HG02885 (cell line): ENCODE data around the gene GGA1.
A peak's percentile ranks its signal among the peaks of the same experiment; 100 is the strongest.
"Not testable (repeated sequence)": the region's sequence is repeated elsewhere in the genome, so short reads cannot be mapped to it uniquely, and the experiment has no call there.

Source experiments
- ATAC-seq: cut with Tn5 transposase; IDR thresholded peaks from one replicate; pipeline ENCODE4 v1.9.1; 2021; ENCODE audit warnings: mild to moderate bottlenecking; ENCODE audit not compliant: unreplicated experiment, poor library complexity

Gene GGA1

GRCh38 chr22:37570661-37570976, 38.0 kb upstream of the GGA1 start:
- no peak for ATAC-seq

GRCh38 chr22:37571258-37571991, 37.2 kb upstream of the GGA1 start:
- ATAC-seq, result no peak

GRCh38 chr22:37571992-37572373, 36.7 kb upstream of the GGA1 start:
- ATAC-seq, result no peak

GRCh38 chr22:37575490-37576003, 33.1 kb upstream of the GGA1 start:
- ATAC-seq, result no peak

GRCh38 chr22:37578002-37578401, 30.6 kb upstream of the GGA1 start:
- ATAC-seq, result no peak

- ATAC-seq, result no peak
Measured at GRCh38 chr22:37581504-37581903, 27.1 kb upstream of the GGA1 start.

- ATAC-seq, result no peak
Measured at GRCh38 chr22:37582526-37582925, 26.1 kb upstream of the GGA1 start.

GRCh38 chr22:37588546-37589215, 20.0 kb upstream of the GGA1 start:
- ATAC-seq, result no peak

- ATAC-seq, result no peak
Measured at GRCh38 chr22:37589636-37590035, 19.0 kb upstream of the GGA1 start.

GRCh38 chr22:37591081-37591480, 17.6 kb upstream of the GGA1 start:
- ATAC-seq, result not testable (repeated sequence)

- no peak for ATAC-seq
Measured at GRCh38 chr22:37591823-37592404, 16.7 kb upstream of the GGA1 start.

GRCh38 chr22:37594237-37594636, 14.4 kb upstream of the GGA1 start:
- no peak for ATAC-seq

GRCh38 chr22:37599153-37599552, 9.5 kb upstream of the GGA1 start:
- no peak for ATAC-seq

- no peak for ATAC-seq
Measured at GRCh38 chr22:37601203-37601539, 7.5 kb upstream of the GGA1 start.

GRCh38 chr22:37601540-37602442, 6.8 kb upstream of the GGA1 start:
- ATAC-seq, result no peak

- ATAC-seq, result not testable (repeated sequence)
Measured at GRCh38 chr22:37602546-37603277, 5.9 kb upstream of the GGA1 start.

GRCh38 chr22:37604074-37604473, 4.6 kb upstream of the GGA1 start:
- no peak for ATAC-seq

GRCh38 chr22:37604875-37605274, 3.8 kb upstream of the GGA1 start:
- ATAC-seq, result no peak

GRCh38 chr22:37607010-37607934, 1.4 kb upstream of the GGA1 start:
- peak; percentile 35 for ATAC-seq
